Measurements from ENCODE around the gene UBA52. TPM values are rescaled to one million over a fixed set of nuclear protein-coding genes. Genes with fewer than 3 reads are reported as not detected.
A peak's percentile ranks its signal among the peaks of the same experiment; 100 is the strongest.

The UBA52 gene
- total and polyA plus RNA-seq, 2 experiments from 2014 or later, result 470 to 561 TPM

- no peak for TF ChIP-seq EZH2 (IDR thresholded peaks at IDR 0.05; ENCODE audit: borderline replicate concordance)
- TF ChIP-seq, protein P1, sequence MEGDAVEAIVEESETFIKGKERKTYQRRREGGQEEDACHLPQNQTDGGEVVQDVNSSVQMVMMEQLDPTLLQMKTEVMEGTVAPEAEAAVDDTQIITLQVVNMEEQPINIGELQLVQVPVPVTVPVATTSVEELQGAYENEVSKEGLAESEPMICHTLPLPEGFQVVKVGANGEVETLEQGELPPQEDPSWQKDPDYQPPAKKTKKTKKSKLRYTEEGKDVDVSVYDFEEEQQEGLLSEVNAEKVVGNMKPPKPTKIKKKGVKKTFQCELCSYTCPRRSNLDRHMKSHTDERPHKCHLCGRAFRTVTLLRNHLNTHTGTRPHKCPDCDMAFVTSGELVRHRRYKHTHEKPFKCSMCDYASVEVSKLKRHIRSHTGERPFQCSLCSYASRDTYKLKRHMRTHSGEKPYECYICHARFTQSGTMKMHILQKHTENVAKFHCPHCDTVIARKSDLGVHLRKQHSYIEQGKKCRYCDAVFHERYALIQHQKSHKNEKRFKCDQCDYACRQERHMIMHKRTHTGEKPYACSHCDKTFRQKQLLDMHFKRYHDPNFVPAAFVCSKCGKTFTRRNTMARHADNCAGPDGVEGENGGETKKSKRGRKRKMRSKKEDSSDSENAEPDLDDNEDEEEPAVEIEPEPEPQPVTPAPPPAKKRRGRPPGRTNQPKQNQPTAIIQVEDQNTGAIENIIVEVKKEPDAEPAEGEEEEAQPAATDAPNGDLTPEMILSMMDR (IDR thresholded peaks at IDR 0.05; ENCODE audit: poor library complexity), result no peak
- TF ChIP-seq EZH2phosphoT487 (IDR thresholded peaks at IDR 0.05; ENCODE audit: low read depth, severe bottlenecking, unreplicated experiment), result no peak
- DNase-seq (ENCODE audit: low spot score), result no peak
- Histone ChIP-seq H3K27ac (no peak overlapping the region), H4K20me1 (ENCODE audit: insufficient read depth, poor library complexity, severe bottlenecking) (no peaks in the 10 kb centered on the region), H2AFZ (no peak overlapping the region), H3K4me2 (no peak overlapping the region), H3K9me2 (replicated peaks; ENCODE audit: insufficient read depth) (no peaks in the 10 kb centered on the region), H3K4me1 (ENCODE audit: insufficient read depth) (peaks cover 13% of the 10 kb centered on the region), H3K27me3 (no peaks in the 10 kb centered on the region), H3K79me2 (peaks cover 4% of the 10 kb centered on the region), H3K36me3 (replicated peaks; ENCODE audit: insufficient read depth, low read depth) (no peaks in the 10 kb centered on the region), H3K9me3 (ENCODE audit: low read depth) (no peaks in the 10 kb centered on the region), H3K4me3 (no peak overlapping the region)
- 63% methylated on average over 2 of the region's 2 CpGs for WGBS (ENCODE audit: low lambda C conversion rate, missing lambda C conversion rate)
These were observed 14.6 kb downstream of the UBA52 start for GRCh38 chr19:18586306-18586705.

DNA sequence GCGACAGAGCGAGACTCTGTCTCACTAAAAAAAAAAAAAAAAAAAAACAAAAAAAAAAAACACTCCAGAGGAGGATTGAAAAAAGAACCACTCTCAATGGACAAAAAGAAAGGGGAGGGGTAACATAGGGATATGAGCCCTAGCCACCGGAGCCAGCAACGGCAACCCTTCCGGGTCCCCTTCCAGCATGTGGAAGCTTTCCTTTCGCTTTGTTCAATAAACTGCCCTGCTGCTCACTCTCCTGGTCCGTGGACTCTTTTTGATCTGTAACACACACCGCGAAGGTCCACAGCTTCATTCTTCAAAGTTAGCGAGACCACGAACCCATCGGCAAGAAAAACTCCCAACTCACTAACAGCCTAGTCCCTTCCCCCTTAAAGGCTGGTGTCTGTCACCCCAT is 15.9 kb downstream of the UBA52 start:
- no peaks in the 10 kb centered on the region for H4K20me1 ChIP-seq (ENCODE audit: insufficient read depth, poor library complexity, severe bottlenecking)
- H3K9me3 ChIP-seq (ENCODE audit: low read depth), result no peaks in the 10 kb centered on the region
- H3K4me2 ChIP-seq, result no peak overlapping the region
- peak overlapping the region; percentile 81 for H3K27ac ChIP-seq
- WGBS (ENCODE audit: low lambda C conversion rate, missing lambda C conversion rate), result 94% methylated on average over 10 of the region's 12 CpGs
- H3K4me1 ChIP-seq (ENCODE audit: insufficient read depth), result peaks cover 13% of the 10 kb centered on the region
- no peak overlapping the region for H2AFZ ChIP-seq
- H3K36me3 ChIP-seq (replicated peaks; ENCODE audit: insufficient read depth, low read depth), result no peaks in the 10 kb centered on the region
- no peaks in the 10 kb centered on the region for H3K9me2 ChIP-seq (replicated peaks; ENCODE audit: insufficient read depth)
- H3K79me2 ChIP-seq, result peaks cover 4% of the 10 kb centered on the region
- no peak for DNase-seq (ENCODE audit: low spot score)
- TF ChIP-seq EZH2phosphoT487 (IDR thresholded peaks at IDR 0.05; ENCODE audit: low read depth, severe bottlenecking, unreplicated experiment), result no peak
- TF ChIP-seq, protein P1 (IDR thresholded peaks at IDR 0.05; ENCODE audit: poor library complexity), result no peak
- TF ChIP-seq EZH2 (IDR thresholded peaks at IDR 0.05; ENCODE audit: borderline replicate concordance), result no peak
- no peak overlapping the region for H3K4me3 ChIP-seq
- H3K27me3 ChIP-seq, result no peaks in the 10 kb centered on the region

GRCh38 chr19:18587962-18588610 is 16.4 kb downstream of the UBA52 start:
- no peaks in the 10 kb centered on the region for H4K20me1 ChIP-seq (ENCODE audit: insufficient read depth, poor library complexity, severe bottlenecking)
- no peaks in the 10 kb centered on the region for H3K9me2 ChIP-seq (replicated peaks; ENCODE audit: insufficient read depth)
- H3K36me3 ChIP-seq (replicated peaks; ENCODE audit: insufficient read depth, low read depth), result no peaks in the 10 kb centered on the region
- H3K4me3 ChIP-seq, result peak overlapping the region; percentile 1
- no peak for DNase-seq (ENCODE audit: low spot score)
- peak overlapping the region; percentile 81 for H3K27ac ChIP-seq
- H3K4me1 ChIP-seq (ENCODE audit: insufficient read depth), result peaks cover 13% of the 10 kb centered on the region
- H3K9me3 ChIP-seq (ENCODE audit: low read depth), result no peaks in the 10 kb centered on the region
- peaks cover 4% of the 10 kb centered on the region for H3K79me2 ChIP-seq
- H3K4me2 ChIP-seq, result peak overlapping the region; percentile 100
- no peak for TF ChIP-seq EZH2phosphoT487 (IDR thresholded peaks at IDR 0.05; ENCODE audit: low read depth, severe bottlenecking, unreplicated experiment)
- TF ChIP-seq, protein P1 (IDR thresholded peaks at IDR 0.05; ENCODE audit: poor library complexity), result no peak
- no peak for TF ChIP-seq EZH2 (IDR thresholded peaks at IDR 0.05; ENCODE audit: borderline replicate concordance)
- H3K27me3 ChIP-seq, result no peaks in the 10 kb centered on the region
- WGBS (ENCODE audit: low lambda C conversion rate, missing lambda C conversion rate), result 47% methylated on average over 16 of the region's 16 CpGs
- peak overlapping the region; percentile 94 for H2AFZ ChIP-seq

All from hepatocyte (in vitro differentiated cells).